HL-60 (cell line): Measurements from ENCODE around the gene POPDC3.

ENCODE experiments used
- DNase-seq, 2 experiments: peaks; one replicate each; pipeline ENCODE4 v3.0.0-alpha.2; 2010 to 2020; ENCODE audit warnings: low read depth in 1 of 2, low spot score in 1 of 2
- H3K27ac ChIP-seq: fragments of 250-450 bp; sonication (Bioruptor Pico); replicated peaks from 2 replicates; pipeline ENCODE4 v1.5.1; 2020; ENCODE audit warnings: mild to moderate bottlenecking, moderate library complexity
- H3K27me3 ChIP-seq: fragments of 250-450 bp; sonication (Bioruptor Pico); 2 replicates; pipeline ENCODE4 v1.5.1; 2021; ENCODE audit warnings: mild to moderate bottlenecking, moderate library complexity; ENCODE audit not compliant: insufficient read depth, poor library complexity, severe bottlenecking
- H3K4me3 ChIP-seq: replicated peaks from 2 replicates; pipeline ENCODE4 v1.5.1; 2011; ENCODE audit warnings: mild to moderate bottlenecking, control low read depth, low read length; ENCODE audit not compliant: insufficient read depth
- CTCF ChIP-seq: IDR thresholded peaks from one replicate; pipeline ENCODE4 v1.5.1; 2011; ENCODE audit warnings: low read length, control low read depth, inconsistent platforms; ENCODE audit not compliant: insufficient read depth
- GABPA ChIP-seq: IDR thresholded peaks from 2 replicates; pipeline ENCODE4 v1.6.1; 2012; ENCODE audit warnings: low read depth
- POLR2AphosphoS5 ChIP-seq: IDR thresholded peaks from 2 replicates; pipeline ENCODE4 v1.6.1; 2012; ENCODE audit warnings: low read depth
- REST ChIP-seq: IDR thresholded peaks from 2 replicates; pipeline ENCODE4 v1.6.1; 2012; ENCODE audit warnings: low read depth; ENCODE audit not compliant: insufficient replicate concordance
- SPI1 ChIP-seq: IDR thresholded peaks from 2 replicates; pipeline ENCODE4 v1.6.1; 2012; ENCODE audit warnings: low read depth, mild to moderate bottlenecking, borderline replicate concordance

The POPDC3 gene

GRCh38 chr6:105113422-105113821 lies 66.4 kb downstream of the POPDC3 start:
- H3K27ac ChIP-seq: no peak overlapping the region
- DNase-seq: no peak
- H3K4me3 ChIP-seq: no peak overlapping the region
- H3K27me3 ChIP-seq: peaks cover 6% of the 10 kb centered on the region
- no peak for TF ChIP-seq CTCF
- no peak for TF ChIP-seq GABPA
- no peak for TF ChIP-seq REST
- TF ChIP-seq SPI1: no peak
- no peak for TF ChIP-seq POLR2AphosphoS5

- no peak overlapping the region for H3K4me3 ChIP-seq
- H3K27ac ChIP-seq: no peak overlapping the region
- TF ChIP-seq CTCF (no peak), POLR2AphosphoS5 (no peak), GABPA (no peak), SPI1 (no peak)
- peaks cover 7% of the 10 kb centered on the region for H3K27me3 ChIP-seq
- DNase-seq: no peak
Observed at GRCh38 chr6:105112577-105112976, 67.2 kb downstream of the POPDC3 start.

- TF ChIP-seq GABPA (no peak), SPI1 (no peak), CTCF (no peak), POLR2AphosphoS5 (no peak), REST (no peak)
- Histone ChIP-seq H3K4me3 (no peak overlapping the region), H3K27me3 (peaks cover 7% of the 10 kb centered on the region), H3K27ac (no peak overlapping the region)
- no peak for DNase-seq
Observed at GRCh38 chr6:105111871-105112270, 67.9 kb downstream of the POPDC3 start.

GRCh38 chr6:105111105-105111504 lies 68.7 kb downstream of the POPDC3 start:
- Histone ChIP-seq H3K27ac (no peak overlapping the region), H3K4me3 (no peak overlapping the region), H3K27me3 (peaks cover 7% of the 10 kb centered on the region)
- DNase-seq: no peak
- TF ChIP-seq GABPA: no peak
- TF ChIP-seq REST: no peak
- TF ChIP-seq SPI1: no peak
- TF ChIP-seq POLR2AphosphoS5: no peak
- TF ChIP-seq CTCF: no peak
